ENCODE data around the gene NEMP1.
"Not testable (repeated sequence)": the region's sequence is repeated elsewhere in the genome, so short reads cannot be mapped to it uniquely, and the experiment has no call there.

The NEMP1 gene

DNA sequence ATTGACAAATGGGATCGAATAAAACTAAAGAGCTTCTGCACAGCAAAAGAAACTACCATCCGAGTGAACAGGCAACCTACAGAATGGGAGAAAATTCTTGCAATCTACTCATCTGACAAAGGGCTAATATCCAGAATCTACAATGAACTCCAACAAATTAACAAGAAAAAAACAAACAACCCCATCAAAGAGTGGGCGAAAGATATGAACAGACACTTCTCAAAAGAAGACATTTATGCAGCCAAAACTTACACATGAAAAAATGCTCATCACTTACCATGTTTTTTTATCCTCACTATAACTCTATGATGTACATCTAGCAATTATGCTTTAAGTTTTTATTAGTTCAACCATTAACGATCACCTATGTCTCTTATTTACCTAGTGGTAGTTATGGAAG, 24.7 kb downstream of the NEMP1 start:
- not testable (repeated sequence) for DNase-seq (ENCODE audit: low read depth)

DNA sequence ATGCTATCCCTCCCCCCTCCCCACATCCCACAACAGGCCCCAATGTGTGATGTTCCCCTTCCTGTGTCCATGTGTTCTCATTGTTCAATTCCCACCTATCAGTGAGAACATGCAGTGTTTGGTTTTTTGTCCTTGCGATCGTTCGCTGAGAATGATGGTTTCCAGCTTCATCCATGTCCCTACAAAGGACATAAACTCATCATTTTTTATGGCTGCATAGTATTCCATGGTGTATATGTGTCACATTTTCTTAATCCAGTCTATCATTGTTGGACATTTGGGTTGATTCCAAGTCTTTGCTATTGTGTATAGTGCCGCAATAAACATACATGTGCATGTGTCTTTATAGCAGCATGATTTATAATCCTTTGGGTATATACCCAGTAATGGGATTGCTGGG, 25.4 kb downstream of the NEMP1 start:
- not testable (repeated sequence) for DNase-seq (ENCODE audit: low read depth)

DNA sequence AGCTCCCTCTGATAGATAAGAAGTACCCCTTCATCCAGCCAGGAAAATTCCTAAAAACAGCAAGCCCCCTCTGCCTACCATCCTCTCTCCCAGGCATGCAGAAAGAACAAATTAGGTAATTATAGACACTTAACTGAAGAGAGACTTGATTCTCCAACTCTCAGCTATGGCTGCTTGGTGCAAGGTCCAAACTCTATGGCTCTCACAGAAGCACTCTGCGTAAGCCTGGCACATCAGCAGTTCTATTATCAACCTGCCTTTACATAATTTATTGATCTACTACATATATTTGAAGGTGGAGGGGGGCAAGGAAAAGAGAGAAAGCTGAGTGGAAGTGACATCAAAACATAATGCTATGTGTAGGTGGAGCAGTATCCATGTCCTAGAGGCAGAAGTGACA, 27.6 kb downstream of the NEMP1 start:
- no peak for DNase-seq (ENCODE audit: low read depth)

DNA sequence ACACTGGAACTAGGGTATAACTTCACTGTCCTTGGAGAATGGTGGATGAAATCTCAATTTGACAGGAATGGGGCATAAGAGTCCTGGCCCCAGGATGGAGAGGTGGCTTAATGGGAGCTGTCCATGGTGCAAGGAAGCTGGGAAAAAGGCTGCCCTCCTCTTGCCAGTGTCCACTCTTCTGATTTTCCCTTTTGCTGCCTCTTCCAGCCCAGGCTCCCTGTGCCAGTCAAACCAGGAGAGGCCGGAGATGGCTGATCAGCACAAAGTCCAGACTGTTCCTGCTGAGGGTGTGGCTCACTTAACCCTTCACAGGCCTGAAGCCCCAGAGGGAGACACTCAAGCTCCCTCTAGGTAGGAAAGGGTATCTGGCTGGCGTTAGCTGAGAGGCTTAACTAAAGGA, 28.7 kb downstream of the NEMP1 start, which contains the start of gene MYO1A:
MYO1A (minus strand) TSS at position 240 of the 400 bp plus-strand sequence. CDS start 1,806 bp downstream, outside the sequence.
- DNase-seq (ENCODE audit: low read depth), result no peak

- DNase-seq (ENCODE audit: low read depth), result no peak
Measured at GRCh38 chr12:57049119-57049446, 29.5 kb downstream of the NEMP1 start.

- DNase-seq (ENCODE audit: low read depth), result no peak
Measured at GRCh38 chr12:57048423-57049118, 30.0 kb downstream of the NEMP1 start.

GRCh38 chr12:57047981-57048380, 30.6 kb downstream of the NEMP1 start:
- DNase-seq (ENCODE audit: low read depth), result no peak

GRCh38 chr12:57046947-57047890, 31.4 kb downstream of the NEMP1 start:
- no peak for DNase-seq (ENCODE audit: low read depth)

DNA sequence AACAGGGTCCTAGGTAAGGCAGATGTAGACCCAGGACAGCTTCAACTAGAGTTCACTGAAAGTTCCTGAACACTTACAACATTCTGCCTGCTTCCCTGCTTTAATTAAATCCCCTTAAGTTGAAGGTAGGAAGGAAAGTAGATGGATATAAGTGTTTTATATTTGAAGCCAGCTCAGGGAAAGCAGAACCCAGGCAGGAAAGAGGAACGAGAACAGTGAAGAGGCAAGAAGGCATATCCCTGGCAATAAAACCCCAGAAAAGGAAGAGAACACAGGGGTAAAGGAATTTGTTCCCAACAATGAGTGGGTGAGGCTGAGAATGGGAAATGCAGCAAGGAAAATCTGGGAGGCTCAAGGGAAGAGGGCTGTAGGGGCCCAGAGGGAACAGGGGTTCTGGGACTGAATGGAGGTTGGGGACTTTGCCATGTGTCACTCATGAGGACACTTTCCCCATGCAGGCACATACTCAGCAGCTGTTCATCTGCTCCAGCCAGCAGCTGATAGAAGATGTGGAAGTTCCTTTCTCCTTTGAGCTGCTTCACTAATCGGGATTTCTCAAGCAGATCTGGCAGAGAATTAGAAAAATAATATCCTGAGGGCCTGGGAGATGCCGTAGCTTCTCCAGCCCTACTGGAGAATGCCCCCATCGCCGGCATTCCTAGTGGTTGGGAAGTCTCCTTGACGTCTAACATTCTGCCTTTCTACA, 32.4 kb downstream of the NEMP1 start:
- DNase-seq (ENCODE audit: low read depth), result no peak

GRCh38 chr12:57044889-57045288, 33.7 kb downstream of the NEMP1 start:
- no peak for DNase-seq (ENCODE audit: low read depth)

DNA sequence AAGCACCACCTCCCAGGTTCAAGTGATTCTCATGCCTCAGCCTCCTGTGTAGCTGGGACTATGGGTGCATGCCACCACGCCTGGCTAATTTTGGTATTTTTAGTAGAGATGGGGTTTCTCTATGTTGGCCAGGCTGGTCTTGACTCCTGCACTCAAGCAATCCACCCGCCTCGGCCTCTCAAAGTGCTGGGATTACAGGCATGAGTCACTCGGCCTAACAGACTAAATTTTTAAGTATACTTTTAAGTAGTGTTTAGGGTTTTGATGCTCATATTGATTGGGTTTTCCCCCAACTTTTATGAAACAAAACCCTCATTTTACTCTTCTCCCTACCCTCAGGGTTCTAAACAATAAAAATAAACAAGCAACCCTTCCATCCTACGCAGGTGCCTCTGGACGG, 34.1 kb downstream of the NEMP1 start:
- no peak for DNase-seq (ENCODE audit: low read depth)

DNA sequence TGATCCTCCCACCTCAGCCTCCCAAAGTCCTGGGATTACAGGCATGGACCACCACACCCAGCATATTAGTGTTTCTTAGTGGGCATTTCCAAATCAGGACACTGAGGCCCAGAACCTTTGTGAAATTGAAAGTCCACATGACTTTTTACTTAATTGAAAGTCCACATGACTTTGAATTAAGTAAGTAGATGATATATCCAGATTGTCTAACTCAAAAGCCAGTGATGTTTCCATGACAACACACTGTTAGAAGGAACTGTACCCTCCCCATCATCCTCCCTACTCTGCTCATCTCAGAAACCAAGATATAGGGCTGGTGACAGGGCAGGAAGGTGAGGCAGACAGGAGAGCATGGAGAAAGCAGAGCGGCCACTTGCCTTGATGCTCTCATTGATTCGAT, 35.9 kb downstream of the NEMP1 start:
- DNase-seq (ENCODE audit: low read depth), result no peak

GRCh38 chr12:57040750-57041149, 37.8 kb downstream of the NEMP1 start:
- DNase-seq (ENCODE audit: low read depth), result no peak

DNA sequence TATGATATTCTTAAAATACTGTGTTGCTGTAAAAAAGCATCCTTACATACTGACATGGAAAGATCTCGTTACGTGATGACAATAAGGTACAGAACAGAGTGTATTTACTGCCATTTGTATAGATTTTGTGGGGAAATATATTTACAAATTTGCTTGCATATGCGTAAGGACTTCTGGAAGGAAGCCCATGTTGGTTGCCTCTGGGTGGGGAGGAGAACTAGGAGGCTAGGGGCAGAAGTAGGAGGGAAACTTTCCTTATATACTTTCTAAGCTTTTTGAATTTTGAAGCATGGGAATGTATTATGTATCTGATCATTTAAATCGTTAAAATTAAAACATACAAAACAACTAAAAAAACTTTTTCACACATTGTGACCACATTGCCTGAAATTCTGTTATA, 38.4 kb downstream of the NEMP1 start:
- DNase-seq (ENCODE audit: low read depth), result no peak

DNA sequence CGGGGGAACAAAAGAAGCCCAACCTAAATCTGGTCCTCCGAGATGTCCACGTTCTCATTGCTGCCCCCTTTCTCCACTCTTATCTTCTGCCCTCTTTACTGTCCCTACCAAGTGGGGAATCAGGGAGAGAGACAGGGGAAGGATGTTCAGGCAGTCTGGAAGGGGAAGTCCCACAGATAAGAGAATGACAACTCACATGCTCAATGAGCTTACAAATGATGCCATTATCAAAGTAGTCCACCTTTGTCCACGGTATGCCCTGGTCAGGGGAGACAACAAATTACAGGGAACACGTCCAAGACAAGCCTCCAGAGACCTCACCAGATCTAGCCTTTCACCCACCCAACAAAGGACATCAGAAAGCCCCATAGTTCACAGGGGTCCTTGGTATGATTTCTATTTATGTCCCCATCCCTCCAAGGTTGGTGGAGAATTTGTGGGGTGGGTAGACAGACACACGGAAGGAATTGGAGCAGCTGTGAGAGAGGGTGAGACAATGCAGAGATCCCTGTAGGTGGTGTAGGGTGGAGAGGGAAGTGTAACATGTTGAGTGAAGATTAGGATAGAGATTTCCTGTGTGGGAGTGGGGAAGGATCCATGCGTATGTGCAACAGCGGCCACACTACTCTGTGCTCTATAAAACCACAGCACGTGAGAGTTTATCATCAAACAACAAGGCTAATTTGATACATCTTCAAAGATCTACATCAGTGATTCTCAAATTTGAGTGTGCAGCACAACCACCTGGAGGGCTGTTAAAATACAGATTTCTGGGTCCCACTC, 39.4 kb downstream of the NEMP1 start:
- no peak for DNase-seq (ENCODE audit: low read depth)

- DNase-seq (ENCODE audit: low read depth), result no peak
Measured at GRCh38 chr12:57037264-57037663, 41.3 kb downstream of the NEMP1 start.

GRCh38 chr12:57033431-57033830, 45.2 kb downstream of the NEMP1 start:
- no peak for DNase-seq (ENCODE audit: low read depth)

DNA sequence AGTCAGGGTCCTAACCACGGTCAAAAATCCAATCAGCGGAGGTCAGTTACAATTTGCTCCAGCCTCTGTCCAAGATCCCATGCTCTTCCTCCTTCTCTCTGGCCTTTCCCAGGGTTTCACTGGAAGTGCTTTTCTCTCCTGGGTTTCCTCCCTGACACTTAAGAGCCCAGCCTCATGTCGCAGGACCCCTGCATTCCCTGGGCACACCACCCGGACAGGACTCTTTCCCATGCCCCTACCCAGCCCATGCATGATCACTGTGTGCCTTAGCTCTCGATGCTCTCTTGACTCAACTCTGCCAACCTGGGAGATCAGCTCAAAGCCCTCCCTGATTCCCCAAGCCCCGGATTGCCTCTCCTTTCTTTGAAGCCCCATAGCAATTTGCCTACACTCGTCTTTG, 46.8 kb downstream of the NEMP1 start:
- no peak for DNase-seq (ENCODE audit: low read depth)

GRCh38 chr12:57031138-57031725, 47.4 kb downstream of the NEMP1 start:
- no peak for DNase-seq (ENCODE audit: low read depth)

- no peak for DNase-seq (ENCODE audit: low read depth)
Measured at GRCh38 chr12:57029457-57029856, 49.1 kb downstream of the NEMP1 start.

GRCh38 chr12:57027805-57028153, 50.8 kb downstream of the NEMP1 start:
- no peak for DNase-seq (ENCODE audit: low read depth)
